K562 (cell line): Measurements from ENCODE around the gene ANKRD10. TPM values are rescaled to one million over a fixed set of nuclear protein-coding genes. Genes with fewer than 3 reads are reported as not detected.

Experiments used
- DMBX1 ChIP-seq: fragments of 250-450 bp; sonication (Bioruptor Pico); IDR thresholded peaks from 2 replicates; pipeline ENCODE4 v1.8.0; 2022; ENCODE audit warnings: inconsistent platforms, mild to moderate bottlenecking, moderate library complexity, borderline replicate concordance
- ESRRB ChIP-seq: fragments of 250-450 bp; sonication (Bioruptor Pico); IDR thresholded peaks from 2 replicates; pipeline ENCODE4 v1.5.0; 2020; ENCODE audit warnings: mild to moderate bottlenecking, moderate library complexity, borderline replicate concordance
- MAFF ChIP-seq: IDR thresholded peaks from 2 replicates; pipeline ENCODE4 v1.6.1; 2012; ENCODE audit warnings: low read length, improper control_type of control experiment
- MAFG ChIP-seq: fragments of 450-650 bp; conservative IDR thresholded peaks from 2 replicates; pipeline ENCODE4 v1.6.1; 2016; ENCODE audit warnings: missing genetic modification characterization, missing compliant biosample characterization
- MEIS2 ChIP-seq: fragments of 450-650 bp; IDR thresholded peaks from 2 replicates; pipeline ENCODE4 v1.6.1; 2014; ENCODE audit warnings: mild to moderate bottlenecking; ENCODE audit not compliant: partially characterized antibody
- NONO ChIP-seq, 2 experiments: fragments of 200-400 bp in 1 of 2; fragments of 450-650 bp in 1 of 2; formaldehyde crosslinking in 1 of 2; IDR thresholded peaks; 2 replicates each; pipeline ENCODE4 v1.6.1; 2017; ENCODE audit warnings: low read depth in 2 of 2, mild to moderate bottlenecking in 2 of 2, moderate library complexity in 2 of 2, low read length in 1 of 2
- OTX1 ChIP-seq: fragments of 450-650 bp; formaldehyde crosslinking; IDR thresholded peaks from 2 replicates; pipeline ENCODE4 v1.4.0; 2022; ENCODE audit warnings: mild to moderate bottlenecking
- PHB2 ChIP-seq: fragments of 450-650 bp; IDR thresholded peaks from 2 replicates; pipeline ENCODE4 v1.6.1; 2017; ENCODE audit warnings: low read depth
- PHF21A ChIP-seq: fragments of 450-650 bp; IDR thresholded peaks from 2 replicates; pipeline ENCODE4 v1.6.1; 2017; ENCODE audit warnings: low read depth, borderline replicate concordance
- POLR2AphosphoS2 ChIP-seq: IDR thresholded peaks from 2 replicates; pipeline ENCODE4 v1.6.1; 2012; ENCODE audit warnings: low read length, improper control_type of control experiment
- SIRT6 ChIP-seq: IDR thresholded peaks from one replicate; pipeline ENCODE4 v1.6.1; 2012; ENCODE audit warnings: low read depth, mild to moderate bottlenecking, control low read depth, inconsistent platforms, low read length, moderate library complexity
- SMAD4 ChIP-seq: fragments of 250-450 bp; sonication (Bioruptor Pico); conservative IDR thresholded peaks from 2 replicates; pipeline ENCODE4 v1.8.0; 2021; ENCODE audit warnings: inconsistent platforms, mild to moderate bottlenecking, moderate library complexity
- SMARCA4 ChIP-seq: fragments of 450-650 bp; IDR thresholded peaks from 2 replicates; pipeline ENCODE4 v1.6.1; 2016
- TBL1XR1 ChIP-seq, 2 experiments: IDR thresholded peaks; 2 replicates each; pipeline ENCODE4 v1.6.1; 2012; ENCODE audit warnings: improper control_type of control experiment in 2 of 2, low read length in 2 of 2, mild to moderate bottlenecking in 1 of 2
- XRCC4 ChIP-seq: IDR thresholded peaks from one replicate; pipeline ENCODE4 v1.6.1; 2011; ENCODE audit not compliant: insufficient read depth, insufficient read length; ENCODE audit errors: extremely low read depth
- ZNF212 ChIP-seq: fragments of 450-650 bp; formaldehyde crosslinking; IDR thresholded peaks from 2 replicates; pipeline ENCODE4 v1.4.0; 2020; ENCODE audit warnings: mild to moderate bottlenecking
- polyA plus RNA-seq, 8 experiments: library from polyadenylated mRNA; depleted of rRNA in 4 of 8; stranded (reverse) in 5 of 8; unstranded in 3 of 8; fragments of >200 nt; fragmentation: Nextera tagmentation in 2 of 8; fragmentation: Illumina TruSeq in 1 of 8; extraction: Ambion mirVana in 2 of 8; extraction: Trizol in 1 of 8; gene quantifications; 2 replicates each; pipeline versions ENCODE4 v1.2.1 to v1.2.3, GENCODE V29; 2011 to 2014; ENCODE audit warnings: inconsistent platforms in 1 of 8, missing spikeins in 1 of 8
- total RNA-seq, 7 experiments: library from RNA; depleted of rRNA in 6 of 7; stranded (reverse); fragments of >200 nt in 6 of 7; fragmentation: Illumina TruSeq in 2 of 7; extraction: Trizol in 2 of 7; gene quantifications; 2 replicates each; pipeline versions ENCODE4 v1.2.1 to v1.2.3, GENCODE V29; 2011 to 2021; ENCODE audit warnings: low replicate concordance in 1 of 7
- TF ChIP-seq, protein P1 (sequence below): IDR thresholded peaks from 2 replicates; pipeline ENCODE4 v1.6.1; 2014; ENCODE audit warnings: antibody characterized with exemption

Gene ANKRD10
- total and polyA plus RNA-seq, 9 of the 15 experiments (the other 6 are each of a cell fraction or from before 2014, with no cell fraction given), result 21.7 to 183 (median 45.0) TPM

DNA sequence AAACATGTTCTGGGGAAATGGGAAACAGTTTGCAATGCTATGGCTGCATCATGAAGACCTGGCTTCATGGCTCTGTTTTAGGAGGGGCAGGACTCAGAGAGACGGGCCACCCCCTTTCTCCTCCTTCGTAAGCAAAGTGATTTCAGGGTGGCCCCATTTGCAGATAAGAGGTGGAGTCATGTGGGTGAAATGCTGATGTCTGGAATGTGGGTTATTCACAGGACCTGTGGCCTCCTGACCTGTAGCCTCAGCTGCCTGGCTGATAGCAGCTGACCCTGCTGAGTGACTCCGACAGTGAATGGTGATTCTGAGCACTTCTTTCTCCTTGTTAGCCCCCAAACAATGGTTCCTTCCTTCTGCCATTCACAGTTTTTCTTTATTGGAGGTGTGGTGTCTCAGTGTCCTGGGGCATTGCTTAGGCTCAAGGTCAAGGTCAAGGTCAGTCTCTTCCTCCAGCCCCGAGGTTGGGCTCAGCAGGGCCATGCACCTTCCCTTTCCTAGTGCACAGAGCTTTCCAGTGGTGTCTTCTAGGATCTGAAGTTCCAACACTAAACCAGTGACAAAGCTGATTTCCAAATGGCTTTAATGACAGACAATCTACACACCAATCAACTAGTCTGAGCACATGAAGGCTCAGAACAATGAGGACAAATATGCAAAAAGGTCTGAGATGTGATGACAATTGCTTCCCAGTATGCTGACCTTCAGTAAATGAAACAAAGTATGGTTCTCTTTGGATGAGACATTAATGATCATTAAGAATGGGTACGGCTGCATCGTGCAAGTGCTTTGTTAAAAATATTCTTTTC lies 49.6 kb upstream of the ANKRD10 start (continued):
- no peak for TF ChIP-seq NONO (IDR thresholded peaks at IDR 0.05; ENCODE audit: low read depth in 2 of 2, low read length in 1 of 2)
- no peak for TF ChIP-seq ESRRB (CRISPR knock-in tag)
- no peak for TF ChIP-seq PHB2
- TF ChIP-seq, protein P1, sequence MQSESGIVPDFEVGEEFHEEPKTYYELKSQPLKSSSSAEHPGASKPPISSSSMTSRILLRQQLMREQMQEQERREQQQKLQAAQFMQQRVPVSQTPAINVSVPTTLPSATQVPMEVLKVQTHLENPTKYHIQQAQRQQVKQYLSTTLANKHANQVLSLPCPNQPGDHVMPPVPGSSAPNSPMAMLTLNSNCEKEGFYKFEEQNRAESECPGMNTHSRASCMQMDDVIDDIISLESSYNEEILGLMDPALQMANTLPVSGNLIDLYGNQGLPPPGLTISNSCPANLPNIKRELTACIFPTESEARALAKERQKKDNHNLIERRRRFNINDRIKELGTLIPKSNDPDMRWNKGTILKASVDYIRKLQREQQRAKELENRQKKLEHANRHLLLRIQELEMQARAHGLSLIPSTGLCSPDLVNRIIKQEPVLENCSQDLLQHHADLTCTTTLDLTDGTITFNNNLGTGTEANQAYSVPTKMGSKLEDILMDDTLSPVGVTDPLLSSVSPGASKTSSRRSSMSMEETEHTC, result peak; percentile 91
- 0 out of 2 replicates have a peak, but pooled peaks have one; percentile 9 for TF ChIP-seq MAFG (tag)
- TF ChIP-seq MAFF, result peak; percentile 43
- no peak for TF ChIP-seq SIRT6
- no peak for TF ChIP-seq DMBX1 (CRISPR knock-in tag)
- peak in 1 of 2 experiments; percentile 83; a peak in 2 of 4 replicates for TF ChIP-seq TBL1XR1 (IDR thresholded peaks at IDR 0.05; ENCODE audit: low read length in 2 of 2)
- TF ChIP-seq PHF21A, result no peak
- peak; percentile 60 for TF ChIP-seq MEIS2
- TF ChIP-seq POLR2AphosphoS2, result no peak
- peak; percentile 53; the same call in 1 of the 2 replicates for TF ChIP-seq SMARCA4
- no peak for TF ChIP-seq ZNF212 (CRISPR knock-in tag)
- TF ChIP-seq XRCC4, result no peak
- TF ChIP-seq OTX1 (CRISPR knock-in tag), result no peak
- peak; percentile 89 for TF ChIP-seq SMAD4 (CRISPR knock-in tag)
